H9 (cell line): ENCODE measurements around the gene KRT13. TPM values are rescaled to one million over a fixed set of nuclear protein-coding genes. Genes with fewer than 3 reads are reported as not detected.

Source experiments
- DNase-seq: peaks from one replicate; pipeline ENCODE4 v3.0.0-alpha.2; 2017
- H2AFZ ChIP-seq: one replicate; pipeline ENCODE4 v1.6.1; 2013; ENCODE audit warnings: mild to moderate bottlenecking, low read length, control low read depth, moderate library complexity
- H2AK5ac ChIP-seq: 2 replicates; pipeline ENCODE4 v1.6.1; 2013; ENCODE audit warnings: low read length, control low read depth, mixed read lengths; ENCODE audit not compliant: insufficient read length
- H2BK120ac ChIP-seq: one replicate; pipeline ENCODE4 v1.6.1; 2013; ENCODE audit warnings: low read depth, mild to moderate bottlenecking, low read length, control low read depth, inconsistent platforms; ENCODE audit not compliant: poor library complexity, severe bottlenecking
- H2BK12ac ChIP-seq: 2 replicates; pipeline ENCODE4 v1.6.1; 2013; ENCODE audit warnings: low read length, control low read depth, mixed read lengths, low read depth; ENCODE audit not compliant: insufficient read length
- H2BK15ac ChIP-seq: 2 replicates; pipeline ENCODE4 v1.6.1; 2013; ENCODE audit warnings: low read depth, low read length, control low read depth
- H2BK20ac ChIP-seq: one replicate; pipeline ENCODE4 v1.6.1; 2013; ENCODE audit warnings: low read depth, mild to moderate bottlenecking, low read length, control low read depth, inconsistent platforms; ENCODE audit not compliant: poor library complexity, severe bottlenecking
- H2BK5ac ChIP-seq: 2 replicates; pipeline ENCODE4 v1.6.1; 2013; ENCODE audit warnings: low read length, control low read depth, mixed read lengths; ENCODE audit not compliant: insufficient read length
- H3K14ac ChIP-seq: 2 replicates; pipeline ENCODE4 v1.6.1; 2013; ENCODE audit warnings: low read length, control low read depth; ENCODE audit not compliant: insufficient read depth
- H3K18ac ChIP-seq: 2 replicates; pipeline ENCODE4 v1.6.1; 2013; ENCODE audit warnings: low read depth, mild to moderate bottlenecking, mixed read lengths, low read length, control low read depth; ENCODE audit not compliant: insufficient read length
- H3K23ac ChIP-seq: 2 replicates; pipeline ENCODE4 v1.6.1; 2013; ENCODE audit warnings: low read length, control low read depth, mixed read lengths, low read depth; ENCODE audit not compliant: insufficient read length
- H3K23me2 ChIP-seq: 2 replicates; pipeline ENCODE4 v1.6.1; 2013; ENCODE audit warnings: low read depth, mild to moderate bottlenecking, mixed read lengths, low read length, control low read depth; ENCODE audit not compliant: insufficient read length, poor library complexity, severe bottlenecking
- H3K27ac ChIP-seq: 2 replicates; pipeline ENCODE4 v1.5.1; 2013; ENCODE audit warnings: low read length, control low read depth, mixed read lengths, low read depth; ENCODE audit not compliant: insufficient read length
- H3K27me3 ChIP-seq: 2 replicates; pipeline ENCODE4 v1.6.1; 2013; ENCODE audit warnings: low read length, control low read depth, inconsistent platforms; ENCODE audit not compliant: insufficient read depth
- H3K4ac ChIP-seq: 2 replicates; pipeline ENCODE4 v1.6.1; 2013; ENCODE audit warnings: low read depth, mild to moderate bottlenecking, control low read depth, inconsistent platforms, low read length, moderate library complexity
- H3K4me1 ChIP-seq: 2 replicates; pipeline ENCODE4 v1.6.1; 2013; ENCODE audit warnings: low read length, control low read depth, inconsistent platforms; ENCODE audit not compliant: insufficient read depth
- H3K4me2 ChIP-seq: 2 replicates; pipeline ENCODE4 v1.6.1; 2013; ENCODE audit warnings: low read length, control low read depth, mixed read lengths; ENCODE audit not compliant: insufficient read length, insufficient read depth
- H3K56ac ChIP-seq: 2 replicates; pipeline ENCODE4 v1.6.1; 2013; ENCODE audit warnings: low read depth, mild to moderate bottlenecking, mixed read lengths, low read length, control low read depth; ENCODE audit not compliant: insufficient read length
- H3K79me1 ChIP-seq: 2 replicates; pipeline ENCODE4 v1.6.1; 2013; ENCODE audit warnings: low read depth, mild to moderate bottlenecking, moderate library complexity, low read length, control low read depth, inconsistent platforms; ENCODE audit not compliant: insufficient read depth, poor library complexity, severe bottlenecking
- H3K79me2 ChIP-seq: 2 replicates; pipeline ENCODE4 v1.6.1; 2013; ENCODE audit warnings: low read length, control low read depth, inconsistent platforms; ENCODE audit not compliant: insufficient read depth
- H3K9ac ChIP-seq: 2 replicates; pipeline ENCODE4 v1.6.1; 2013; ENCODE audit warnings: low read length, control low read depth, mixed read lengths; ENCODE audit not compliant: insufficient read length; ENCODE audit errors: extremely low read depth
- H3K9me3 ChIP-seq: one replicate; pipeline ENCODE4 v1.6.1; 2013; ENCODE audit warnings: low read depth, low read length, inconsistent platforms; ENCODE audit not compliant: control insufficient read depth
- H3T11ph ChIP-seq: one replicate; pipeline ENCODE4 v1.6.1; 2013; ENCODE audit warnings: mild to moderate bottlenecking, low read length, control low read depth, inconsistent platforms
- H4K20me1 ChIP-seq: one replicate; pipeline ENCODE4 v1.6.1; 2013; ENCODE audit not compliant: control insufficient read depth, insufficient read length, insufficient read depth
- H4K5ac ChIP-seq: 2 replicates; pipeline ENCODE4 v1.6.1; 2013; ENCODE audit warnings: low read depth, mild to moderate bottlenecking, mixed read lengths, low read length, control low read depth; ENCODE audit not compliant: insufficient read length
- H4K8ac ChIP-seq: replicated peaks from 2 replicates; pipeline ENCODE4 v1.6.1; 2013; ENCODE audit warnings: low read length, control low read depth, mixed read lengths, low read depth; ENCODE audit not compliant: insufficient read length
- H4K91ac ChIP-seq: 2 replicates; pipeline ENCODE4 v1.6.1; 2013; ENCODE audit warnings: low read depth, mild to moderate bottlenecking, moderate library complexity, mixed read lengths, low read length, control low read depth; ENCODE audit not compliant: insufficient read length
- H3K27ac Mint-ChIP-seq, 3 experiments: 2 replicates in 2 of 3; 3 replicates in 1 of 3; pipeline ENCODE4 v1.8.0; 2020 to 2021; ENCODE audit warnings: mixed read lengths in 3 of 3, mild to moderate bottlenecking in 1 of 3, moderate library complexity in 1 of 3
- H3K27me3 Mint-ChIP-seq: 2 replicates; pipeline ENCODE4 v1.8.0; 2021; ENCODE audit warnings: low read depth, mild to moderate bottlenecking, moderate library complexity, mixed read lengths
- H3K36me3 Mint-ChIP-seq, 3 experiments: 2 replicates in 2 of 3; 3 replicates in 1 of 3; pipeline ENCODE4 v1.8.0; 2020 to 2021; ENCODE audit warnings: low read depth in 3 of 3, mixed read lengths in 3 of 3; ENCODE audit not compliant: insufficient read depth in 1 of 3
- H3K4me1 Mint-ChIP-seq, 2 experiments: 2 replicates each; pipeline ENCODE4 v1.8.0; 2020; ENCODE audit warnings: mixed read lengths in 2 of 2
- H3K4me3 Mint-ChIP-seq, 2 experiments: 2 replicates in 1 of 2; 3 replicates in 1 of 2; pipeline ENCODE4 v1.8.0; 2020 to 2021; ENCODE audit warnings: mild to moderate bottlenecking in 2 of 2, mixed read lengths in 2 of 2, moderate library complexity in 1 of 2
- H3K9me3 Mint-ChIP-seq, 2 experiments: 2 replicates in 1 of 2; 3 replicates in 1 of 2; pipeline ENCODE4 v1.8.0; 2020; ENCODE audit warnings: mild to moderate bottlenecking in 2 of 2, mixed read lengths in 2 of 2, moderate library complexity in 1 of 2
- WGBS: extraction: QIAGEN DNeasy Blood & Tissue Kit; methylation state at CpG from one replicate; pipeline ENCODE4 v1.1.7; 2013; ENCODE audit warnings: missing lambda C conversion rate, low lambda C conversion rate, mixed read lengths; ENCODE audit not compliant: insufficient read length; ENCODE audit errors: extremely low coverage; 5-methylcytosine and 5-hydroxymethylcytosine counted together
- total RNA-seq: library from RNA; stranded (reverse); gene quantifications from 2 replicates; pipeline ENCODE4 v1.2.1, GENCODE V29; 2021
- TF ChIP-seq, protein P1 (sequence below): fragments of 200-600 bp; sonication (generic); conservative IDR thresholded peaks from 3 replicates; pipeline ENCODE4 v1.8.0; 2021; ENCODE audit warnings: antibody characterized with exemption, mild to moderate bottlenecking

Gene KRT13
- total RNA-seq, 1 experiment from 2014 or later: not detected

DNA sequence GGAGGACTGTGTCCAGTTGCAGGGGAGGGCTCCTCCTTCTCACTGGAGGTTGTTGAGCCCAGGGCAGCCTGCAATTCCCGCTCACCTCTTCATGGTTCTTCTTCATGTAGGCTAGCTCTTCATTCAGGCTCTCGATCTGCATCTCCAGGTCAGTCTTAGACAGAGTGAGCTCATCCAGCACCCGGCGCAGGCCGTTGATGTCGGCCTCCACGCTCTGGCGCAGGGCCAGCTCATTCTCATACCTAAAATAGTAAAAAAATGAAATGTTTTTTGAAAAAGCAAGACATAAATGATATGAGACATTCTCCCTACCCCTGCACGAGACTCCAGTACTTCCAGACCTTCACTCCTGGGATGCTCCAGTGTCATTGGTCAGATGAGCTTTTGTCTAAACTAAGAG lies 2.2 kb downstream of the KRT13 start:
- no peak overlapping the region for H3K9ac ChIP-seq
- TF ChIP-seq, protein P1, sequence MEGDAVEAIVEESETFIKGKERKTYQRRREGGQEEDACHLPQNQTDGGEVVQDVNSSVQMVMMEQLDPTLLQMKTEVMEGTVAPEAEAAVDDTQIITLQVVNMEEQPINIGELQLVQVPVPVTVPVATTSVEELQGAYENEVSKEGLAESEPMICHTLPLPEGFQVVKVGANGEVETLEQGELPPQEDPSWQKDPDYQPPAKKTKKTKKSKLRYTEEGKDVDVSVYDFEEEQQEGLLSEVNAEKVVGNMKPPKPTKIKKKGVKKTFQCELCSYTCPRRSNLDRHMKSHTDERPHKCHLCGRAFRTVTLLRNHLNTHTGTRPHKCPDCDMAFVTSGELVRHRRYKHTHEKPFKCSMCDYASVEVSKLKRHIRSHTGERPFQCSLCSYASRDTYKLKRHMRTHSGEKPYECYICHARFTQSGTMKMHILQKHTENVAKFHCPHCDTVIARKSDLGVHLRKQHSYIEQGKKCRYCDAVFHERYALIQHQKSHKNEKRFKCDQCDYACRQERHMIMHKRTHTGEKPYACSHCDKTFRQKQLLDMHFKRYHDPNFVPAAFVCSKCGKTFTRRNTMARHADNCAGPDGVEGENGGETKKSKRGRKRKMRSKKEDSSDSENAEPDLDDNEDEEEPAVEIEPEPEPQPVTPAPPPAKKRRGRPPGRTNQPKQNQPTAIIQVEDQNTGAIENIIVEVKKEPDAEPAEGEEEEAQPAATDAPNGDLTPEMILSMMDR: no peak
- WGBS: no CpG with 5 or more reads among the region's 9 CpGs
- no peaks in the 10 kb centered on the region for H3K23me2 ChIP-seq
- Mint-ChIP-seq H3K9me3 (no peaks in the 10 kb centered on the region), H3K4me1 (peaks cover 30 to 32% of the 10 kb centered on the region in 2 experiments), H3K27me3 (peaks cover 4% of the 10 kb centered on the region), H3K36me3 (no peaks in the 10 kb centered on the region), H3K4me3 (peak overlapping the region in 1 of 2 experiments; percentile 4; a peak in 1 of 5 replicates), H3K27ac (no peak overlapping the region)
- H4K5ac ChIP-seq: no peak overlapping the region
- no peak overlapping the region for H2BK5ac ChIP-seq
- no peak overlapping the region for H3K18ac ChIP-seq
- H3K27me3 ChIP-seq: no peaks in the 10 kb centered on the region
- no peak overlapping the region for H2BK120ac ChIP-seq
- no peak overlapping the region for H3K23ac ChIP-seq
- no peaks in the 10 kb centered on the region for H3K79me2 ChIP-seq
- no peak overlapping the region for H3K27ac ChIP-seq
- no peak overlapping the region for H3K14ac ChIP-seq
- no peak overlapping the region for H4K91ac ChIP-seq
- H3K9me3 ChIP-seq: no peaks in the 10 kb centered on the region
- H3T11ph ChIP-seq: no peak overlapping the region
- H3K4me1 ChIP-seq: peaks cover 3% of the 10 kb centered on the region; the same call in 1 of the 2 replicates
- DNase-seq: no peak
- no peaks in the 10 kb centered on the region for H3K79me1 ChIP-seq
- H4K8ac ChIP-seq: no peak overlapping the region
- H2BK15ac ChIP-seq: no peak overlapping the region
- H3K56ac ChIP-seq: no peak overlapping the region
- no peak overlapping the region for H3K4ac ChIP-seq
- H2BK12ac ChIP-seq: no peak overlapping the region
- no peak overlapping the region for H2AK5ac ChIP-seq
- no peak overlapping the region for H2AFZ ChIP-seq
- no peaks in the 10 kb centered on the region for H4K20me1 ChIP-seq
- no peak overlapping the region for H2BK20ac ChIP-seq
- no peak overlapping the region for H3K4me2 ChIP-seq
